GM19238 (cell line): ENCODE data around the gene MAD1L1.
"Not testable (repeated sequence)": the region's sequence is repeated elsewhere in the genome, so short reads cannot be mapped to it uniquely, and the experiment has no call there.

ENCODE experiments used
- DNase-seq: peaks from one replicate; pipeline ENCODE4 v3.0.0; 2011; ENCODE audit warnings: low spot score; ENCODE audit not compliant: insufficient read length

Gene MAD1L1

GRCh38 chr7:1824882-1825646 lies 407.7 kb downstream of the MAD1L1 start:
- not testable (repeated sequence) for DNase-seq

GRCh38 chr7:1824151-1824881 lies 408.4 kb downstream of the MAD1L1 start:
- DNase-seq: not testable (repeated sequence)

- no peak for DNase-seq
These were observed 409.2 kb downstream of the MAD1L1 start for GRCh38 chr7:1823376-1824150.

GRCh38 chr7:1819259-1819841 lies 413.4 kb downstream of the MAD1L1 start:
- no peak for DNase-seq

GRCh38 chr7:1818575-1819258 lies 414.0 kb downstream of the MAD1L1 start:
- DNase-seq: no peak

- no peak for DNase-seq
These were observed 415.6 kb downstream of the MAD1L1 start for GRCh38 chr7:1817061-1817712.

- DNase-seq: not testable (repeated sequence)
These were observed 416.3 kb downstream of the MAD1L1 start for GRCh38 chr7:1816451-1816850.

- DNase-seq: not testable (repeated sequence)
These were observed 417.0 kb downstream of the MAD1L1 start for GRCh38 chr7:1815551-1816281.

GRCh38 chr7:1815051-1815481 lies 417.7 kb downstream of the MAD1L1 start:
- no peak for DNase-seq

GRCh38 chr7:1814089-1814811 lies 418.5 kb downstream of the MAD1L1 start:
- DNase-seq: no peak

- DNase-seq: no peak
These were observed 419.2 kb downstream of the MAD1L1 start for GRCh38 chr7:1813394-1814088.

- DNase-seq: no peak
These were observed 420.0 kb downstream of the MAD1L1 start for GRCh38 chr7:1812509-1813393.

- DNase-seq: no peak
These were observed 420.8 kb downstream of the MAD1L1 start for GRCh38 chr7:1811850-1812508.

- no peak for DNase-seq
These were observed 421.5 kb downstream of the MAD1L1 start for GRCh38 chr7:1810961-1811849.

- DNase-seq: no peak
These were observed 422.2 kb downstream of the MAD1L1 start for GRCh38 chr7:1810521-1810920.
